ENCODE measurements around the gene VIPR1.
"Not testable (repeated sequence)": the region's sequence is repeated elsewhere in the genome, so short reads cannot be mapped to it uniquely, and the experiment has no call there.

Gene VIPR1

DNA sequence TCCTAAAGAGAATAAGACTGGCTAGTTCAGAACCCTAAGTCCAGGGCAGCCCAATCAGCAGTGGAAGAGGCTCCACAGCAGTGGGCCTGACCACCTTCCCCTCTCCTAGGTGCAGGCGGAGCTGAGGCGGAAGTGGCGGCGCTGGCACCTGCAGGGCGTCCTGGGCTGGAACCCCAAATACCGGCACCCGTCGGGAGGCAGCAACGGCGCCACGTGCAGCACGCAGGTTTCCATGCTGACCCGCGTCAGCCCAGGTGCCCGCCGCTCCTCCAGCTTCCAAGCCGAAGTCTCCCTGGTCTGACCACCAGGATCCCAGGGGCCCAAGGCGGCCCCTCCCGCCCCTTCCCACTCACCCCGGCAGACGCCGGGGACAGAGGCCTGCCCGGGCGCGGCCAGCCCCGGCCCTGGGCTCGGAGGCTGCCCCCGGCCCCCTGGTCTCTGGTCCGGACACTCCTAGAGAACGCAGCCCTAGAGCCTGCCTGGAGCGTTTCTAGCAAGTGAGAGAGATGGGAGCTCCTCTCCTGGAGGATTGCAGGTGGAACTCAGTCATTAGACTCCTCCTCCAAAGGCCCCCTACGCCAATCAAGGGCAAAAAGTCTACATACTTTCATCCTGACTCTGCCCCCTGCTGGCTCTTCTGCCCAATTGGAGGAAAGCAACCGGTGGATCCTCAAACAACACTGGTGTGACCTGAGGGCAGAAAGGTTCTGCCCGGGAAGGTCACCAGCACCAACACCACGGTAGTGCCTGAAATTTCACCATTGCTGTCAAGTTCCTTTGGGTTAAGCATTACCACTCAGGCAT is 33.7 kb downstream of the VIPR1 start:
- peak; percentile 27 for DNase-seq

DNA sequence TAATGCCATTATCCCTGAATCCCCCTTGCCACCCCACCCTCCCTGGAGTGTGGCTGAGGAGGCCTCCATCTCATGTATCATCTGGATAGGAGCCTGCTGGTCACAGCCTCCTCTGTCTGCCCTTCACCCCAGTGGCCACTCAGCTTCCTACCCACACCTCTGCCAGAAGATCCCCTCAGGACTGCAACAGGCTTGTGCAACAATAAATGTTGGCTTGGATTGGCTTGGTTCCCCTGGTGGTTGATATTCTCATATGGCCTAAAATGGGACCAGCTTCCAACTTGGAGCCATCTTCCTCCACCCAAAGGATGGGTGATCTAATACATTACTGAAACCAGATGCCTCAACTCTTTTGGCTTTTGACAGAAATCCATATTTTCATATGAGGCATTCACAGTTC is 34.9 kb downstream of the VIPR1 start:
- no peak for DNase-seq

DNA sequence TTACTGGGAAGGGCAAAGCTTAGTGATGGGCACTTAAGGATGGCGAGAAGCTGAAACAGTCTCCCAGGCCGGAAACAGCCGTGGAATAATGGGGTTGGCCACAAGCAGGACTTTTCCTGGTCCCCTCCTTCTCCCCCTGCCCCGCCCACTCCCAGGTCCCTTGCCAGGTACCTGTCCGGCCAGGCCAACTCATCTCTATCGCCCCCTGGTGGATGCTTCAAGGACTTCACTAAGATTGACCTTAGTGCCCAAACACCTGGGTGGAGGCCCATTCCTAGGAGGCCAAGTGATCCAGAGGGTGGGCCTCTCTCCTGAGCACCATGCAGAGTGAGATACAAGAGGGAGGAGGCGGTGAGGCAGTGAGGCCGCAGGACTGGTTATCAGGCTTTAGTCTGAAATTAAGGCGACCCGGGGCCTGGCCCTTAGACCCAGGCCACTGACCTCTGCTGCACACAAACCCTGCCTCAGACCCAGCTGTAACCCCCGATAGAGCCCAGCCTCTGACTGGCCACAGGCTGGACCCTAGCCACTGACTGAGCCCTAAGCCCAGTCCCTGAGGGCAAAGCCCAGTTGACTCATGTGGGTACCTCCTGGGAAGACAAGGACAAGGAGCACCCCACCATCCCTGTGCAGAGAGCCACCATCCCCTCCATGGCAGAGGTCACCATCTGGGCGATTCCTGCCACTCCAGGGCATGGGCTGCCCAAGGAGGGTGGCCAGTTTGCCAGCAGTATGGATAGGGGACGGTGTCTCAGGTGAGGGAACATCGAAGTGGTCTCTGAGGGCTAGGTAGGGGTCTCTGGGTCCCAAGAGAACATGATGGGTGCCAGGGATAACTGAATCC is 37.6 kb downstream of the VIPR1 start:
- DNase-seq, result peak; percentile 13

DNA sequence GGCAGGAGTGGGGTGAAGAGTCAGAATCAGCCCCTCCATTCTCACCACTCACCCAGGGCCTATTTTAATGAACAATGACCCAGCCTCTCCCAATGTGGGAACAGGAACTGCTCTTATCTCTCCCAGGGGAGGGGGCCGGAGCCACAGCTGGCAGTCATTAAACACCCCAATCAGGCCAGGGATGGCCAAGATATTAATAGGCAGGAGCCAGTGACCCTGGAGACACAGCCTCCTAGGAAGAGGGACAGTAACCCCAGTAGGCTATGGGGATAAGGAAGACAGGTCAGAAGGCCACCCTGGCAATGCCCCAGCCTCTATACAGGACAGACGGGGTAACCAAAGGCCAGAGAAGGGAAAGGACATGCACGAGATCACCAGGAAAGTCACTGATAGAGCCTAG is 38.6 kb downstream of the VIPR1 start:
- DNase-seq, result no peak

DNA sequence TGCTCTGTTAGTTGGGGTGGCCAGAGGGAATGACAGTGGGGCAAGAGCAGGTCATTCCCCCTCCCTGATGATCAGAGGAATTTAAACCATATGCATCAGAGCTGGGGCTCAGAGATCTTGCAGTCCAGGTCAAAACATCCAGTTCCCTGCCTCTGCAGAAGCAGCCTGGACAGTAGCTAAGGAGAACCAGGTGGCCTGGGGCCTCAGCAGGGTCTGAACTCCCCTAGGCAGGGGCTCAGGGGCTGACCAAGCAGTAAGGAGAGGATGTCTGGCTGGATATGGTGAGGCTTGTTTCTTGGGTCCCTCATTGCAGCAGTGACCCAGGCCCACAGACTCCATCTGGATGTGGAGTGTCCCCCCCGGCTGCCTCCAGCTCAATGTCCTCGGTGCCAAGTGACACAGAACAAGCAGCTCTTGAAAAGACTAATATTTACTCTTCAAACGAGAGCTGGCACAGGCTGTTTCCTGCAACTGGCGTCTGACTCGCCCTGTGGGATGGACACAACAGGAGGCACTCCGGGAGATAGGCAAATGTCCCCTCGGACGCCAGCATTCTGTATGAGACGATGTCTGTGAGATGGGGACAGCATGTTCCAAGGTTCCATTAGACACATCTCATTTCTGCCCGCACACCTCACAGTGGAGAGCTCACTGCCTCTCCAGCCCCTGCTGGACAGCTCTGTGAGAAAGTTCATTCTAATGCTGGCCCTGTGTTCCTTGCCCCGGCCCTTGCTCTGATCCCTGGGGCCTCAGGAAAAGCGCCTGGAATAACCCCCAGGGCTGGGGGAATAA is 42.2 kb downstream of the VIPR1 start:
- DNase-seq, result no peak

DNA sequence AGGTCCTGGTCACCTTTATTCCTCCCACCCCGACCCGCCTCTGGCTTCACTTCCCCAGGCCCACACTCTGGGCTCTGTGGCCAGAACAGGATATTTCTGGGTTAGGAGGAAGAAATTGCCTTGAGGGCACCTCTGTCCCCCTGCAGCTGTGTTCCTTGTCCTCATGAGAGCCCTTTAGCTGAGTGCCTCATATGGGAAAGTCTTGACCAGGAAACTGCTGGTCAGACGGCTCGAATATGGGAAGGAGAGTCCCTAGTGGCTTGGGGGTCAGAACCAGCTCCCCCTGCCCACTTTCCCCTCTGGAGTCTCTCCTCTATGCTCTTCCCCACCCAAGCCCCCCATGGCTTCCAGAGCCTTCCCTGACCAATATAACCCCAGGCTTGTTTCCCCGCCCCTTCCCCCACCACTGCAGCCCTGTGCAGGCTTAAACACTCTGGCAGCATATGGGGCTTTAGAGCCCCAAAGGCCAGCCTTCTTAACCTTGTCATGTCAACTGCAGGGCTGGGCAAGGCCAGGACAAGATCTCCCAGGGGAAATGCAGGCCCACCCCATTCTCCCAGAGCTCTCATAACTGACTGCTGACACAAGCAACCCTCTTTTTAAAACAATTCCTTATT is 42.9 kb downstream of the VIPR1 start:
- DNase-seq, result no peak

DNA sequence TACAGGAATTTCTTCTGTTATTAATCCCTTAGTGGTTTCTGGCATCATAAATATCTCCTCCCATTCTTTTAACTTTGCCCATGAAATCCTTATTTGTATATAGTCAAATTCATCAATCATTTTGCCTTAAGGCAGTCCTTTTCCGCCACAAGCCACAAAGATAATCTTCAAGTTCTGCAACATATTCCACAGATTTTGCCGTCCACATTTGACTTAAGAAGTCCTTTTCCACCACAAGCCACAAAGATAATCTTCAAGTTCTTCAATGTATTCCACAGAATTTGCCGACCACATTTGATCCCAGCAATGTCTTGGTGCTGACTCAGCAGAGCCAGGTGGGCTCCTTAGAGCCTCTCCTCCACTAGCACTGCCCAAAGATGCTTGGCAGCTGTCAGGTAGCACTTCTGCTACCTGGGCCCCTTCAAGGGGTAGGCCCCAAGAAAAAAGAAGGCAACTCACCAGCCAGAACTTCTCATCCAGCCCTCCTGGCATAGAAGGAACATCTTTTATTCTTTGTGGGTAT is 44.3 kb downstream of the VIPR1 start:
- no peak for DNase-seq

DNA sequence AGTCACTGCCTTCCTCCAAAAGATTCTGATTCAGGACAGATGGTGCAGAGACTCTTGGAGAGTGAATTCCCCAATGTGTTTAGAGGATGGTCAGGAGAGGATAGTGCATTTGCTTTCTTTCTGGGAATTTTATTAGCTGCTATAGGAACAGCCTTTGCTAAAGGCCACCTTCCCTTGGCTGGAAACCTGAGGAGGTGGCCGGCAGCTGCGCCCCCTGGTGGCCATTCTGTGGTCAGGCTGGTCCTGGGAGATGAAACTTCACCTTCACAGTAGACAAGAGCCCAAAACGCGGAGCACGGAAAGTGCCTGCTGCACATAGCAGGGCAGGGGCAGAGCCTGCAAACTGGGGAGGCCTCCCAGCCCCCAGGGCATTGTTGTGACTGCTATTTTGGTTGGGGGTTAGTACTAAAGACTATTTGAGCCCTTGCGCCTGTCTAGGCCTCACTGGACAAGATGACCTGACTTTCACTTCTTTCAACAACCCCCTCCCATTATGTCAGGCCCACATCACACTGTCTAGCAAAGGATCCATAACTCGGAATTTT is 45.0 kb downstream of the VIPR1 start:
- DNase-seq, result peak; percentile 31

DNA sequence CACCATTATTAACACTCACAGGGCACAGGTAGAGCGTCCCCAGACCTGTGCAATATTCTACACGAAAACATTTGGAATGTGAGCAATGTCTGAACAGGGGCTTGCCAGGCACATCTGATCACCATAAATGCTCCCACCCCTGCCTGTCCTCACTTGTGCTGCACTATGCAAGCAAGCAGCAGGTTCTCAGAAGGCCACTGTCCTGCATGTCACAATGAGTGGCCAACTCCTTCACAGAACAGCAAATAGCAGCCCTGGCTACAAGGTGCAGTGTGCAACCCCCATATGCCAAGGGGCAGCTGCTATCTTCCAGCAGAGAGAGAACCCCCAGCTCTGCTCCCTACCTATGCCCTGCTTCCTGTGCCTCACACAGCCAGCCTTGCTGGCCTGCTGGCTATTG is 46.7 kb downstream of the VIPR1 start:
- DNase-seq, result no peak

DNA sequence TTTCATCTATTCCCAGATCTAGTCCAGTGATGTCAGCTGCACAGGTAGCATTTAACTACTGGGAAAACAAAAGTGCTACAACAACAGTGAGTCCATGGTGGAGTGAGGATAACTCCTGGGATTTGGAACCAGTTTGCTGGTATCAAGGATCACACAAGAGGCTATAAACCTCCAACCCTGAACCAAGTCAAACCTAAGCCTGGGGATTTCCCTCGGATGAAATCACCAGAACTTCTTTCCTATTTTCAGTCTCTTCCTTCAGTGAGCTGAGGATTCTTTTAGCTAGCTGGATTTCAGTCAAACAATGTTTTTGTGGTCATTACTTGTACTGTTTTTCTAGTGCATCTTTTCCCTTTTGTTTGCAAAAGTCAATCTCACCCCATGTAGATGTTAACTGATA is 47.8 kb downstream of the VIPR1 start:
- DNase-seq, result no peak

DNA sequence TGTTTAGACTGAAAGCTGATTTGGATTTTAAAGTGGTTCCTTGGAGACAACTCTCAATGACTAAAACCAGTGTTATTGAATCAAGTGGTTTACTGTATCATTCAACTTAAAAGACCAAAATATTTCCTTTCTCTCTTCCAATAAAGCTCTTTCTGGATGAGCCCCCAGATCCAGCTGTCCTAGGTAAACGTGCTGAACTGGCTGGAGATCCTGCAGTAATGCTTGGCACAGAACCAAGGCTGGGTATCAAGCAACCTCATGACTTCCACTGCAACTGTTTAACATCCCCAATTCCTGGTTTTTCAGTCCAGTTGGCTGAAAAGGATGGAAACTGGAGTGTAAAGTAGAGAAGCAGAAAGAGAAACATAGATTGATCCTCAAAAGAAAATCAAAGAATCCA is 50.4 kb downstream of the VIPR1 start:
- DNase-seq, result no peak

DNA sequence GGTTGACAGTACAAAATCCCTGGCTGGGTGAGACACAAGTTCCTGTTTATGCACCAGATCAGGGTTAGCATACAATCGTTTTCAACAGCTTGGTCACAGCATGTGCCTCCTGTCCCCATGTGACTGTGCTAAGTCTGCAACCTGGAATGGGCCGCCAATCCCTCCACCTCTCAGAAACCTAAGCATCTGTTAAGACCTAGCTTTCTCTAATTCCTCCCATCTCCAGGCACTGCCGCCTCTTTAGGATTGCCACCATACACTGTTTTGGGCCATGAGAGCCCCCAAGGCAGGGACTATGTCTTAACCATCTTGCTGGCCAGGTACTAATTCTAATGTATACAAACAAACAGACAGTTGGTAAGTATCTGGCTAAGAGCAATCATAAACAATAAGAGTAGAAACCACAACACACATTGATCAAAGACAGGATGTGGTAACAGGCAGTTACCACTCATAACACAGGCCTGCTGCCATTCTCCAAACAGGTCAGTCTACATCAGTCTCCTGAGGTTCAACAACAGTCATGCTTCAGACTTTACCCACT is 53.7 kb downstream of the VIPR1 start:
- DNase-seq, result no peak

DNA sequence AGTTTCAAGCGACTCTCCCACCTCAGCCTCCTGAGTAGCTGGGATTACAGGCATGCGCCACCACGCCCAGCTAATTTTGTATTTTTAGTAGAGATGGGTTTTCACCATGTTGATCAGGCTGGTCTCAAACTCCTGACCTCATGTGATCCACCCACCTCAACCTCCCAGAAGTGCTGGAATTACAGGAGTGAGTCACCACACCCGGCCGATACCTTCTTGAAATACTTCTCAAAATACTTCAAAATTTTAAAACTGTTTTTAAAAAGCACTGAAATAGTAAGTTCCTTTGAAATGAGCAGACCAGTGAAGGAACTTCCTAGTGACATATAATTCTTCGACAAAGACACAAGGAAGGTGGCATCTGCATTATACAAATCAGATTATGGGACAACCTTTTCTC is 54.4 kb downstream of the VIPR1 start:
- DNase-seq, result not testable (repeated sequence)

DNA sequence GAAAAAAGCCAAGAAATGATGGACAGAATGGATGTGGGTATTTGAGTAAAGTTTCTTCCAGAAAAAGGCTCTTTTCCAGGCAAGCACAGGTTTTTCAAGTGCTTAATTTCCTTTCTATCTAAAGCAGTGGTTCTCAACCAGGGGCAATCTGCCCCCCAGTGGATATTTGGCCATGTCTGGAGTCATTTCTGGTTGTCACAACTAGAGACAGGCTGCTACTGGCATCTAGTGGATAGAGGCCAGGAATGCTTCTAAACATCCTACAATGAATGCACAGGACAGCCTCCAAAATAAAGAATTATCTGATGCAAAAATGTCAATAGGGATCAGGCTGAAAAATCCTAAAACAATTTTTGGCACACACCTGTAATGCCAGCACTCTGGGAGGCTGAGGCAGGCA is 55.4 kb downstream of the VIPR1 start:
- no peak for DNase-seq

DNA sequence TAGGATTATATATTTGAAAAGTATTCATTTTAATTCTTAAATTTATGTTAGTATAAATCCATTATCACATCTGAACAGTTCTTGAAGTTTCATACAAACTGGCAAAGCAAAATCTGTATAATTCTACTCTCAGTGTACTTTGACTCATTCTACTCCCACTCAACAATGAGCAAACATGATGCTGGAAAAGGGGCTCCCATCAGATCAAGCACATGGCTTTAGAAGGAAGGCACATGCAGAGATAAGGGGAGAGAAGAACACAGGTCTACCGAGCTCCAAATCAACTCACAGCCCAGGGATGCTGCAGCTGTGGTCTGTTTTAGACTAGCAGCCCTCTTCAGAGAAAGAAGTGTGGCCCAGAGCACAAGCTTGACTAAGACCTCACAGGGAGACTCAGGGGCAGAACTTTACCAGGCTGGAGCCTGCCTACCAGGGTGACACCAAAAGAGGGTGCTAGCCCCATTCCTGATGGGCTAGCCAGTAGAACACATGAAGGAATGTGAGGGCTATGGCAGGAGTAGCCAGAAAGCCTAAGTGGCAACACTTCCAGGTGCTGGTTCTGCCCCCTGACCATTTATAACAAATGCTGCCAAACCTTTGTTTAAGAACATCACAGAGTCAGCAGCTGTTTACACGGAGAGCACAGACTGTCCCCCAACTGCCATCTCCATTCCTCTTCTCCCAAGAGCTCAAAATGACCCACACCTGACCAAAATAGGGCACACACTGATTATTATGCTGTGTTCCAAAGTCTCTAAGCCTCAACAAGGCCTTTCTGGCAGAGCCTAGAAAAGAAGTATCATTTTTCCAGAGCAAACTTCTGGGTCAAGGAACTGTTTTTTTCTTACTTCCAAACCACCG is 59.8 kb downstream of the VIPR1 start:
- DNase-seq, result no peak

DNA sequence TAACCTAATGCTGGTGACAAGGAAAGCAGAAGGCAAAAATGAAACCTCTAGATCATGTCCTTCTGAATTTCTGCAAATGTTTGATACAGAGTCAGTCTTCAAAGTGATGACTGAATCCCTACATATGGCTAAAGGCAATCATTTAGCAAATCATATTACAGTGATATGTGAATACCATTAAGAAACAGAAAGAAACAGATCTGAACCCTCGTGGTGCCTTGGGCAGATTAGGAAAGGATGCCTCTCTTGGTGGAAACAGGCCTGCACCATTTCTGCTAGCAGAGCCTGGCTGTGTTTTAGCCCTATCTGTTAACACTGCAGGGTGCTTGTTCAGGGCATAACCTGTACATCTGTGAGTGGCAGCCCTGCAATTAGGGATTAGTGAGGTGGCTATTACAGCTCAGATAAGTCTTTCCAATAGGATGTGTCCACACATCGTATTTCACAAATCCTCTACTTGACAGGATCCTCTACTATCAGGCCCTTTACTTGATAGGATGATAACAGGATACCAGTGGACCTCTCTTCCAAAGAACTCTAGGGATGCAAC is 67.2 kb downstream of the VIPR1 start:
- no peak for DNase-seq

DNA sequence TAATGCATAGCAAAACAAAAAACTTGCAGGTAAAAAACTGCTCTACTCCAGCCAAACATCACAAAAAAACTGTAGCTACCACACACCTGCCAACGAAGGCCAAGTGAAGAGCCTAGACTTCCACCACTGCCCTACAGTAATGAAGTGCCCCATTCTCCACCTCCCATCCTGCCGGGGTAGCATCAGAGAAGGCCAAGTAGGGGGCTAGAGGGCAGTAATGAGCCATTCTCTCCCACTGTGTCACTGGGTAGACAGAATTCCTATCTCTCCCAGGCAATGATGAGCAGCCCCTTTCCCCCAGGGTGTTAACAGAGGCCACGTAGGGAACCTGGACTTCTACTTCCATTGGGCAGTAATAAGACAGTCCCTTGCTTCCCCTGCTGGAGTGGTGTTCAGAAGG is 69.8 kb downstream of the VIPR1 start:
- DNase-seq, result peak; percentile 34

DNA sequence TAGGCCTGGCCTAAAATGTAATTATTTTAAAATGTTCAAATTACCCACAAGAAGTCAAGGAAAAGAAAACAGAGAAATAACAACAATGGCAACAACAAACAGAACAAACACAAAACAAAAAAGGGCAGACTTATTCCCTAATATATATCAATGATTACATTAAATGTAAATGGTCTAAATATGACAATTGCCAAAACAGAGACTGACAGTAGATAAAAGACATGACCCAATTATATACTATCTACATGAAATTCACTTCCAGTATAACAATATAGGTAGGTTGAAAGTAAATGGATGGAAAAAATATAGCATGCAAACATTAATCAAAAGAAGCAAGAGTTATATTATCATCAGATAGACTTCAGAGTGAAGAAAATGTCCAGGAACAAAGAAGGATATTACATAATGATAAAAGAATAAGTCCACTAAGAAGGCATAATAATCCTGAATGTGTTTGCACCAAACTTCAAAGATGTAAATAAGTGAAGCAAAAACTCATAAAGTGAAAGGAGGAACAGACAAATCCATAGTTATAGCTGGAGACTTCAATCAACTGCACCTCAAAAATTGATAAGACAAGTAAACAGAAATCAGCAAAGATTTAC is 72.8 kb downstream of the VIPR1 start:
- DNase-seq, result no peak

DNA sequence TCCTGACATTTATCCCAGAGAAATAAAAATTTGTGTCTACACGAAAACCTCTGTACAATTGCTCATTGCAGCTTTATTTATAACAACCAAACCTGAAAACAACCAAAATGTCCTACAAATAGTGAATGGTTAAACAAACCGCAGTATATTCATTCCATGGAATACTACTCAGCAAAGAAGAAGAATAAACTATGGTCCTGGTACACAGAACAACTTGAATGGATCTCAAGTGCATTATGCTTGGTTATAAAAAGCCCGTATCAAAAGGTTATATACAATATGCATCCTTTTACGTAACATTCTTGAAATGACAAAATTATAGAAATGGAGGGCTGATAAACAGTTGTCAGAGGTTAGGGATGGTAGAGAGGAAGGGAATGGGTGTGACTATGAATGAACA is 75.6 kb downstream of the VIPR1 start:
- no peak for DNase-seq

DNA sequence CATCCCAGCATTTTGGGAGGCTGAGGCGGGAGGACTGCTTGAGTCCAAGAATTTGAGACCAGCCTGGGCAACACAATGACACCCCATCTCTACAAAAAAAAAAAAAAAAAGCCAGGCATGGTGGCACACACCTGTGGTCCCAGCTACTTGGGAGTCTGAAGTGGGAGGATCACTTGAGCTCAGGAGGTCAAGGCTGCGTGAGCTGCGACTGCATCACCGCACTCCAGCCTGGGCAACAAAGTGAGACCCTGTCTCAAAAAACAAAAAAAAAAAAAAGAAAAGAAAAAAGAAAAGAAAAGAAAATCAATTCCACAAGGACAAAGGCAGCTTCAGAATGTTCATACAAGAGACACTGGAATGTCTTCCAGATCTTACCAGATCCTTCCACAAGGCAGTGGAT is 76.9 kb downstream of the VIPR1 start:
- DNase-seq, result not testable (repeated sequence)

DNA sequence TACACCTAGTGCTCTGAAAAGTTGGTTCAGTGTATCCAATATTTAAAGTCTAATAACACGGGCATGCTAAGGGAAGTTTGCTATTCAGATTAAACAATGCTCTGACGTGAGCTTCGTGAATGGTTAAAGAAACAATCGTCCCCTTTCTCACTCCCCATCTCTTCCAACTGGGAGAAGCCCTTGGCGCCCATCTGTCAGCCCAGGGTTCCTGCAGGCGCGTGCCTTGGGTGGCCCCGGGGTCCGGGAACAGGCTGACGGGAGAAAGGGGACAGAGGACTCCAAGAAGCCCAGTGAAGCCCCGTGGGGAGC is 78.9 kb downstream of the VIPR1 start:
- no peak for DNase-seq
